Anterior cingulate cortex (tissue), 58 donors: ENCODE data around the gene DNMT3L.
"Not testable (repeated sequence)": the region's sequence is repeated elsewhere in the genome, so short reads cannot be mapped to it uniquely, and the experiment has no call there.

Source experiments
- DNase-seq, 58 donors: peaks; one replicate each; lab custom pipeline; 2025; lab: John Stamatoyannopoulos, UW

DNMT3L gene

GRCh38 chr21:44253832-44254710, 7.6 kb downstream of the DNMT3L start:
- no peak for DNase-seq

GRCh38 chr21:44249204-44250037, 12.3 kb downstream of the DNMT3L start:
- DNase-seq: not testable (repeated sequence)

GRCh38 chr21:44247904-44248303, 13.8 kb downstream of the DNMT3L start:
- not testable (repeated sequence) for DNase-seq

GRCh38 chr21:44243980-44244379, 17.7 kb downstream of the DNMT3L start:
- DNase-seq: not testable (repeated sequence)

- DNase-seq: not testable (repeated sequence)
Measured at GRCh38 chr21:44241281-44241680, 20.4 kb downstream of the DNMT3L start.

- not testable (repeated sequence) for DNase-seq
Measured at GRCh38 chr21:44240842-44241241, 20.9 kb downstream of the DNMT3L start, which contains the start of gene ICOSLG. ICOSLG (minus strand) TSS chr21:44240943; CDS start chr21:44240817, 126 bp downstream.

- DNase-seq: not testable (repeated sequence)
Measured at GRCh38 chr21:44240353-44240752, 21.3 kb downstream of the DNMT3L start.

GRCh38 chr21:44229561-44229960, 32.1 kb downstream of the DNMT3L start:
- not testable (repeated sequence) for DNase-seq

GRCh38 chr21:44228109-44228508, 33.6 kb downstream of the DNMT3L start:
- DNase-seq: not testable (repeated sequence)

GRCh38 chr21:44227614-44228013, 34.1 kb downstream of the DNMT3L start:
- not testable (repeated sequence) for DNase-seq

- DNase-seq: not testable (repeated sequence)
Measured at GRCh38 chr21:44225605-44226004, 36.1 kb downstream of the DNMT3L start.

GRCh38 chr21:44223334-44223733, 38.4 kb downstream of the DNMT3L start:
- not testable (repeated sequence) for DNase-seq

- not testable (repeated sequence) for DNase-seq
Measured at GRCh38 chr21:44220674-44221073, 41.0 kb downstream of the DNMT3L start.

- DNase-seq: not testable (repeated sequence)
Measured at GRCh38 chr21:44218461-44218860, 43.2 kb downstream of the DNMT3L start.

- not testable (repeated sequence) for DNase-seq
Measured at GRCh38 chr21:44211978-44212377, 49.7 kb downstream of the DNMT3L start.

- not testable (repeated sequence) for DNase-seq
Measured at GRCh38 chr21:44211574-44211973, 50.1 kb downstream of the DNMT3L start.

- not testable (repeated sequence) for DNase-seq
Measured at GRCh38 chr21:44207860-44208646, 53.6 kb downstream of the DNMT3L start.

- DNase-seq: not testable (repeated sequence)
Measured at GRCh38 chr21:44206698-44207676, 54.7 kb downstream of the DNMT3L start.

GRCh38 chr21:44206187-44206586, 55.5 kb downstream of the DNMT3L start:
- DNase-seq: not testable (repeated sequence)
